ENCODE data around the gene PCP4. TPM values are rescaled to one million over a fixed set of nuclear protein-coding genes. Genes with fewer than 3 reads are reported as not detected.
A peak's percentile ranks its signal among the peaks of the same experiment; 100 is the strongest.

Gene PCP4
- total and polyA plus RNA-seq, 2 donors from 2014 or later = 26.9 to 69.4 TPM

- intact Hi-C loops (cut with DNase I) = no loop called here
- no peak for FAIRE-seq
- no peak for TF ChIP-seq CTCF (IDR thresholded peaks at IDR 0.05; ENCODE audit: borderline replicate concordance, extremely low read depth, insufficient read depth)
These were observed 33.3 kb downstream of the PCP4 start for GRCh38 chr21:39900491-39900890.

GRCh38 chr21:39900911-39901310, 33.7 kb downstream of the PCP4 start:
- DNase-seq (peak in 1 of 5 donors; percentile 60), FAIRE-seq (no peak)
- Histone ChIP-seq H3K4me3 (ENCODE audit: low read length in 3 of 3) (no peak overlapping the region), H3K9ac (ENCODE audit: low read length in 3 of 3) (no peak overlapping the region), H3K27me3 (ENCODE audit: control insufficient read depth, insufficient read depth, low read length) (no peaks in the 10 kb centered on the region), H3K27ac (ENCODE audit: low read depth in 2 of 2, low read length in 2 of 2) (no peak overlapping the region), H3K9me3 (ENCODE audit: control insufficient read depth in 2 of 3, insufficient read depth in 1 of 3, low read length in 3 of 3) (no peaks in the 10 kb centered on the region), H3K4me1 (ENCODE audit: control insufficient read depth in 2 of 3, insufficient read depth in 2 of 3, low read depth in 1 of 3, low read length in 3 of 3) (no peaks in the 10 kb centered on the region), H3K36me3 (ENCODE audit: control insufficient read depth in 2 of 3, insufficient read depth in 3 of 3, low read length in 3 of 3) (no peaks in the 10 kb centered on the region)
- intact Hi-C loops (cut with DNase I) = no loop called here
- no peak for TF ChIP-seq CTCF (IDR thresholded peaks at IDR 0.05; ENCODE audit: borderline replicate concordance, extremely low read depth, insufficient read depth)

More at GRCh38 chr21:39900491-39900890, 33.3 kb downstream of the PCP4 start:
- Histone ChIP-seq H3K27ac (ENCODE audit: low read depth in 2 of 2, low read length in 2 of 2) (no peak overlapping the region), H3K9me3 (ENCODE audit: control insufficient read depth in 2 of 3, insufficient read depth in 1 of 3, low read length in 3 of 3) (no peaks in the 10 kb centered on the region), H3K4me1 (ENCODE audit: control insufficient read depth in 2 of 3, insufficient read depth in 2 of 3, low read depth in 1 of 3, low read length in 3 of 3) (no peaks in the 10 kb centered on the region), H3K27me3 (ENCODE audit: control insufficient read depth, insufficient read depth, low read length) (no peaks in the 10 kb centered on the region), H3K4me3 (ENCODE audit: low read length in 3 of 3) (no peak overlapping the region), H3K36me3 (ENCODE audit: control insufficient read depth in 2 of 3, insufficient read depth in 3 of 3, low read length in 3 of 3) (no peaks in the 10 kb centered on the region), H3K9ac (ENCODE audit: low read length in 3 of 3) (no peak overlapping the region)
- DNase-seq = no peak

- intact Hi-C loops (cut with DNase I) = no loop called here
- no peak overlapping the region for H3K27ac ChIP-seq (ENCODE audit: low read depth in 2 of 2, low read length in 2 of 2)
- H3K4me1 ChIP-seq (ENCODE audit: control insufficient read depth in 2 of 3, insufficient read depth in 2 of 3, low read depth in 1 of 3, low read length in 3 of 3) = no peaks in the 10 kb centered on the region
- H3K9me3 ChIP-seq (ENCODE audit: control insufficient read depth in 2 of 3, insufficient read depth in 1 of 3, low read length in 3 of 3) = no peaks in the 10 kb centered on the region
- no peaks in the 10 kb centered on the region for H3K27me3 ChIP-seq (ENCODE audit: control insufficient read depth, insufficient read depth, low read length)
- H3K4me3 ChIP-seq (ENCODE audit: low read length in 3 of 3) = no peak overlapping the region
- TF ChIP-seq CTCF (IDR thresholded peaks at IDR 0.05; ENCODE audit: borderline replicate concordance, extremely low read depth, insufficient read depth) = no peak
- DNase-seq (no peak), FAIRE-seq (no peak)
- no peaks in the 10 kb centered on the region for H3K36me3 ChIP-seq (ENCODE audit: control insufficient read depth in 2 of 3, insufficient read depth in 3 of 3, low read length in 3 of 3)
- H3K9ac ChIP-seq (ENCODE audit: low read length in 3 of 3) = no peak overlapping the region
These were observed 35.7 kb downstream of the PCP4 start for GRCh38 chr21:39902986-39903385.

GRCh38 chr21:39904457-39904856, 37.2 kb downstream of the PCP4 start:
- H3K4me3 ChIP-seq (ENCODE audit: low read length in 3 of 3) = no peak overlapping the region
- no peak for DNase-seq
- TF ChIP-seq CTCF (IDR thresholded peaks at IDR 0.05; ENCODE audit: borderline replicate concordance, extremely low read depth, insufficient read depth) = no peak
- no peaks in the 10 kb centered on the region for H3K4me1 ChIP-seq (ENCODE audit: control insufficient read depth in 2 of 3, insufficient read depth in 2 of 3, low read depth in 1 of 3, low read length in 3 of 3)
- H3K36me3 ChIP-seq (ENCODE audit: control insufficient read depth in 2 of 3, insufficient read depth in 3 of 3, low read length in 3 of 3) = no peaks in the 10 kb centered on the region
- H3K27ac ChIP-seq (ENCODE audit: low read depth in 2 of 2, low read length in 2 of 2) = no peak overlapping the region
- H3K27me3 ChIP-seq (ENCODE audit: control insufficient read depth, insufficient read depth, low read length) = no peaks in the 10 kb centered on the region
- no peaks in the 10 kb centered on the region for H3K9me3 ChIP-seq (ENCODE audit: control insufficient read depth in 2 of 3, insufficient read depth in 1 of 3, low read length in 3 of 3)
- intact Hi-C loops (cut with DNase I) = no loop called here
- FAIRE-seq = no peak
- H3K9ac ChIP-seq (ENCODE audit: low read length in 3 of 3) = no peak overlapping the region

Data from kidney (tissue), 14 donors.